Smooth muscle cell (in vitro differentiated cells): ENCODE data around the gene GPX2. TPM values are rescaled to one million over a fixed set of nuclear protein-coding genes. Genes with fewer than 3 reads are reported as not detected.

ENCODE experiments used
- DNase-seq: peaks from one replicate; lab custom pipeline; 2025; ENCODE audit not compliant: unreplicated experiment; lab: John Stamatoyannopoulos, UW
- H2AFZ ChIP-seq: fragments of 200-600 bp; sonication (generic); 2 replicates; pipeline ENCODE4 v1.6.0; 2016; ENCODE audit warnings: antibody characterized with exemption, low read depth, mild to moderate bottlenecking
- H3F3A ChIP-seq: fragments of 200-600 bp; sonication (generic); 2 replicates; pipeline ENCODE4 v1.6.0; 2017; ENCODE audit warnings: antibody characterized with exemption, low read depth
- H3K27ac ChIP-seq: fragments of 200-600 bp; sonication (generic); 2 replicates; pipeline ENCODE4 v1.5.1; 2016; ENCODE audit warnings: low read depth, mild to moderate bottlenecking
- H3K27me3 ChIP-seq: fragments of 200-600 bp; sonication (generic); 2 replicates; pipeline ENCODE4 v1.6.1; 2016; ENCODE audit warnings: low read depth, mild to moderate bottlenecking
- H3K36me3 ChIP-seq: fragments of 200-600 bp; sonication (generic); 2 replicates; pipeline ENCODE4 v1.5.1; 2016; ENCODE audit warnings: low read depth
- H3K4me1 ChIP-seq: fragments of 200-600 bp; sonication (generic); 2 replicates; pipeline ENCODE4 v1.5.1; 2016; ENCODE audit warnings: low read depth
- H3K4me2 ChIP-seq: fragments of 200-600 bp; sonication (generic); 2 replicates; pipeline ENCODE4 v1.6.0; 2016; ENCODE audit warnings: mild to moderate bottlenecking
- H3K4me3 ChIP-seq: fragments of 200-600 bp; sonication (generic); 2 replicates; pipeline ENCODE4 v1.5.1; 2016; ENCODE audit warnings: mild to moderate bottlenecking
- H3K79me2 ChIP-seq: fragments of 200-600 bp; sonication (generic); 2 replicates; pipeline ENCODE4 v1.6.0; 2016; ENCODE audit warnings: low read depth, mild to moderate bottlenecking
- H3K9ac ChIP-seq: fragments of 200-600 bp; sonication (generic); 2 replicates; pipeline ENCODE4 v1.6.0; 2016; ENCODE audit warnings: low read depth
- H3K9me3 ChIP-seq: fragments of 200-600 bp; sonication (generic); replicated peaks from 2 replicates; pipeline ENCODE4 v1.5.1; 2016; ENCODE audit warnings: low read depth
- H4K20me1 ChIP-seq: fragments of 200-600 bp; sonication (generic); 2 replicates; pipeline ENCODE4 v1.6.0; 2016; ENCODE audit warnings: low read depth
- WGBS: methylation state at CpG from one replicate; pipeline ENCODE4 v1.1.7; 2016; ENCODE audit warnings: low lambda C conversion rate; 5-methylcytosine and 5-hydroxymethylcytosine counted together
- polyA plus RNA-seq: library from polyadenylated mRNA; unstranded; fragments of >200 nt; fragmentation: Nextera tagmentation; extraction: Ambion mirVana; gene quantifications from 2 replicates; pipeline ENCODE4 v1.2.1, GENCODE V29; 2016
- total RNA-seq: library from RNA; depleted of rRNA; stranded (reverse); fragments of >200 nt; gene quantifications from 2 replicates; pipeline ENCODE4 v1.2.3, GENCODE V29; 2014
- TF ChIP-seq, protein P1 (sequence below): fragments of 200-600 bp; sonication (generic); IDR thresholded peaks from 2 replicates; pipeline ENCODE4 v1.5.1; 2017; ENCODE audit warnings: borderline replicate concordance, mild to moderate bottlenecking, antibody characterized with exemption; ENCODE audit not compliant: insufficient read depth, poor library complexity, severe bottlenecking

GPX2 gene
- total and polyA plus RNA-seq, 2 experiments from 2014 or later: 0.30 to 3.6 TPM

DNA sequence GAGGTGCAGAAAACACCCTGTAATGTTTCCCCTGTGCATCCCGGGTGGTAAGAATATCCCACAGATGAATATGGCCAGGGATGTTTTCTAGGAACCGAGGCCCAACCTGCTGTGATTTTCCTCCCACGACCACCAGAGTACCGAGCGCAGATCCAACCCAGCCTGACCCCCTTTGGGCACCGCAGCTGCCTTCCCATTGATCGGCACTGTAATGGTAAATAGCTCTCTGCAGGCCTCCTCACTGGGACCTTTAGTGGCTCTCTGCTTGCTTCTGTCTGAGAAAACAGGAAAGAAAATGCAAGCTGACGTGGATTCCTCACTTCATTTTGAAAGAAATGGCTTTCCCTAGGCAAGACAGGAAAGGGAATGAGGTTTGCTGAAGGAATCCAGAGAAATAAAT, 32.0 kb upstream of the GPX2 start:
- H3K9ac ChIP-seq: no peak overlapping the region
- H3K27me3 ChIP-seq: no peaks in the 10 kb centered on the region
- 60% methylated on average over 8 of the region's 8 CpGs for WGBS
- H3F3A ChIP-seq: no peaks in the 10 kb centered on the region
- no peak overlapping the region for H3K4me3 ChIP-seq
- DNase-seq: no peak
- no peaks in the 10 kb centered on the region for H3K79me2 ChIP-seq
- H3K4me2 ChIP-seq: no peak overlapping the region
- peaks cover 3% of the 10 kb centered on the region for H3K4me1 ChIP-seq
- H3K27ac ChIP-seq: no peak overlapping the region
- H3K36me3 ChIP-seq: no peaks in the 10 kb centered on the region
- peaks cover 8% of the 10 kb centered on the region for H4K20me1 ChIP-seq
- TF ChIP-seq, protein P1, sequence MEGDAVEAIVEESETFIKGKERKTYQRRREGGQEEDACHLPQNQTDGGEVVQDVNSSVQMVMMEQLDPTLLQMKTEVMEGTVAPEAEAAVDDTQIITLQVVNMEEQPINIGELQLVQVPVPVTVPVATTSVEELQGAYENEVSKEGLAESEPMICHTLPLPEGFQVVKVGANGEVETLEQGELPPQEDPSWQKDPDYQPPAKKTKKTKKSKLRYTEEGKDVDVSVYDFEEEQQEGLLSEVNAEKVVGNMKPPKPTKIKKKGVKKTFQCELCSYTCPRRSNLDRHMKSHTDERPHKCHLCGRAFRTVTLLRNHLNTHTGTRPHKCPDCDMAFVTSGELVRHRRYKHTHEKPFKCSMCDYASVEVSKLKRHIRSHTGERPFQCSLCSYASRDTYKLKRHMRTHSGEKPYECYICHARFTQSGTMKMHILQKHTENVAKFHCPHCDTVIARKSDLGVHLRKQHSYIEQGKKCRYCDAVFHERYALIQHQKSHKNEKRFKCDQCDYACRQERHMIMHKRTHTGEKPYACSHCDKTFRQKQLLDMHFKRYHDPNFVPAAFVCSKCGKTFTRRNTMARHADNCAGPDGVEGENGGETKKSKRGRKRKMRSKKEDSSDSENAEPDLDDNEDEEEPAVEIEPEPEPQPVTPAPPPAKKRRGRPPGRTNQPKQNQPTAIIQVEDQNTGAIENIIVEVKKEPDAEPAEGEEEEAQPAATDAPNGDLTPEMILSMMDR: no peak
- no peaks in the 10 kb centered on the region for H3K9me3 ChIP-seq
- H2AFZ ChIP-seq: no peak overlapping the region

- no peak overlapping the region for H3K27ac ChIP-seq
- no peaks in the 10 kb centered on the region for H3K9me3 ChIP-seq
- H3K27me3 ChIP-seq: no peaks in the 10 kb centered on the region
- DNase-seq: no peak
- H3K36me3 ChIP-seq: no peaks in the 10 kb centered on the region
- peaks cover 13% of the 10 kb centered on the region for H4K20me1 ChIP-seq
- no peak overlapping the region for H3K4me2 ChIP-seq
- no peaks in the 10 kb centered on the region for H3K79me2 ChIP-seq
- no peaks in the 10 kb centered on the region for H3K4me1 ChIP-seq
- H3F3A ChIP-seq: no peaks in the 10 kb centered on the region
- 93% methylated on average over 9 of the region's 9 CpGs for WGBS
- TF ChIP-seq, protein P1: no peak
- no peak overlapping the region for H3K9ac ChIP-seq
- H2AFZ ChIP-seq: no peak overlapping the region
- H3K4me3 ChIP-seq: no peak overlapping the region
These were observed 31.3 kb upstream of the GPX2 start for GRCh38 chr14:64973826-64974225.

DNA sequence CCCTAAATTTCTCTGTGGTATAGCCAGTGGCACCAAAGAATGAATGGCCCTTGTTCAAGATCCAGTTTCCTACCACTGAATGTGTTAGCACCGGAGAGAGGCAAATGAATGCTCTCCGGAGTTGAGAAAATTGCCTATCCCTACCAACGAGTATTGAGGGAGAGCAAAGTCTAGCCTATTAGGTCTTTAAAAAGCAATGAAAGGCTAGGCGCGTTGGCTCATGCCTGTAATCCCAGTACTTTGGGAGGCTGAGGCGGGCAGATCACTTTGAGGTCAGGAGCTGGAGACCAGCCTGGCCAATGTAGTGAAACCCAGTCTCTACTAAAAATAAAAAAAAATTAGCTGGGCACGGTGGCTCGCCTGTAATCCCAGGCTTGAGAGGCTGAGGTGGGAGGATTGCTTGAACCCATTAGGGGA, 30.5 kb upstream of the GPX2 start:
- H3F3A ChIP-seq: no peaks in the 10 kb centered on the region
- no peak overlapping the region for H3K9ac ChIP-seq
- 70% methylated on average over 8 of the region's 8 CpGs for whole genome bisulfite sequencing
- H3K27me3 ChIP-seq: no peaks in the 10 kb centered on the region
- H3K79me2 ChIP-seq: no peaks in the 10 kb centered on the region
- H3K4me1 ChIP-seq: no peaks in the 10 kb centered on the region
- TF ChIP-seq, protein P1: no peak
- no peaks in the 10 kb centered on the region for H3K9me3 ChIP-seq
- H2AFZ ChIP-seq: no peak overlapping the region
- H3K4me2 ChIP-seq: no peak overlapping the region
- H4K20me1 ChIP-seq: peaks cover 13% of the 10 kb centered on the region
- no peak overlapping the region for H3K27ac ChIP-seq
- H3K4me3 ChIP-seq: no peak overlapping the region
- DNase-seq: no peak
- H3K36me3 ChIP-seq: no peaks in the 10 kb centered on the region
